Keratinocyte (primary cell): ENCODE measurements around the gene LSM5. TPM values are rescaled to one million over a fixed set of nuclear protein-coding genes. Genes with fewer than 3 reads are reported as not detected.

Source experiments
- DNase-seq: peaks from one replicate; pipeline ENCODE4 v3.0.0-alpha.2; 2011; ENCODE audit warnings: low read depth, missing footprints, low spot score
- FAIRE-seq: peaks from 2 replicates; lab custom pipeline; 2011; peaks lifted over from hg19 to GRCh38; lab: Jason Lieb, UNC
- H2AFZ ChIP-seq: 2 replicates; pipeline ENCODE4 v1.6.0; 2012; ENCODE audit warnings: low read length, control low read depth, inconsistent platforms; ENCODE audit not compliant: control insufficient read depth
- H3K27ac ChIP-seq: 2 replicates; pipeline ENCODE4 v1.5.1; 2011; ENCODE audit warnings: low read length; ENCODE audit not compliant: control insufficient read depth, insufficient read depth
- H3K27me3 ChIP-seq: 3 replicates; pipeline ENCODE4 v1.6.0; 2011; ENCODE audit warnings: low read length; ENCODE audit not compliant: control insufficient read depth, insufficient read depth; ENCODE audit errors: extremely low read depth
- H3K36me3 ChIP-seq, 2 experiments: 2 replicates in 1 of 2; 3 replicates in 1 of 2; pipeline ENCODE4 v1.5.1; 2011; ENCODE audit warnings: low read length in 2 of 2, mild to moderate bottlenecking in 1 of 2; ENCODE audit not compliant: control insufficient read depth in 2 of 2, insufficient read depth in 2 of 2; ENCODE audit errors: extremely low read depth in 1 of 2
- H3K4me1 ChIP-seq: 3 replicates; pipeline ENCODE4 v1.5.1; 2011; ENCODE audit warnings: low read length; ENCODE audit not compliant: control insufficient read depth, insufficient read depth; ENCODE audit errors: extremely low read depth
- H3K4me2 ChIP-seq: 3 replicates; pipeline ENCODE4 v1.6.0; 2011; ENCODE audit warnings: low read depth, low read length; ENCODE audit not compliant: control insufficient read depth, insufficient read depth; ENCODE audit errors: extremely low read depth
- H3K4me3 ChIP-seq, 3 experiments: fragments of 200-600 bp in 1 of 3; sonication (generic) in 1 of 3; 2 replicates in 2 of 3; 3 replicates in 1 of 3; pipeline ENCODE4 v1.5.1; 2011 to 2016; ENCODE audit warnings: low read length in 3 of 3, mild to moderate bottlenecking in 3 of 3, control low read depth in 2 of 3, inconsistent platforms in 1 of 3, low read depth in 1 of 3, mixed read lengths in 1 of 3, mixed run types in 1 of 3, moderate library complexity in 1 of 3; ENCODE audit not compliant: control insufficient read depth in 2 of 3, insufficient read depth in 2 of 3; ENCODE audit errors: extremely low read depth in 1 of 3
- H3K79me2 ChIP-seq: 2 replicates; pipeline ENCODE4 v1.6.0; 2012; ENCODE audit warnings: low read length; ENCODE audit not compliant: control insufficient read depth, insufficient read depth
- H3K9ac ChIP-seq: 3 replicates; pipeline ENCODE4 v1.6.0; 2011; ENCODE audit warnings: low read length; ENCODE audit not compliant: control insufficient read depth, insufficient read depth; ENCODE audit errors: extremely low read depth
- H3K9me1 ChIP-seq: 3 replicates; pipeline ENCODE4 v1.6.0; 2011; ENCODE audit warnings: low read length; ENCODE audit not compliant: control insufficient read depth, insufficient read depth; ENCODE audit errors: extremely low read depth
- H3K9me3 ChIP-seq: 2 replicates; pipeline ENCODE4 v1.5.1; 2012; ENCODE audit warnings: low read depth, low read length; ENCODE audit not compliant: control insufficient read depth
- H4K20me1 ChIP-seq: 3 replicates; pipeline ENCODE4 v1.6.0; 2011; ENCODE audit warnings: low read length; ENCODE audit not compliant: control insufficient read depth, insufficient read depth; ENCODE audit errors: extremely low read depth
- CTCF ChIP-seq, 3 experiments: IDR thresholded peaks in 1 of 3; conservative IDR thresholded peaks in 1 of 3; optimal IDR thresholded peaks in 1 of 3; 2 replicates in 2 of 3; 3 replicates in 1 of 3; pipeline versions ENCODE3 to v1.5.1; 2011; ENCODE audit warnings: low read length in 3 of 3, mild to moderate bottlenecking in 3 of 3, moderate library complexity in 2 of 3, control low read depth in 1 of 3, inconsistent platforms in 1 of 3; ENCODE audit not compliant: insufficient read depth in 2 of 3; ENCODE audit errors: extremely low read depth in 1 of 3
- EZH2 ChIP-seq: IDR thresholded peaks from one replicate; pipeline ENCODE4 v1.6.1; 2012; ENCODE audit warnings: inconsistent platforms, mild to moderate bottlenecking, low read length, moderate library complexity
- dilution Hi-C: fragments of 300-500 bp; cut with MboI; formaldehyde crosslinking; loops from one replicate; pipeline ENCODE4 v1.7.0; 2020; ENCODE audit warnings: low sequenced_read_pairs; ENCODE audit not compliant: extremely low pct_ligation_motif_present
- polyA plus RNA-seq, 5 experiments: library from polyadenylated mRNA; depleted of rRNA in 3 of 5; stranded (reverse) in 3 of 5; stranded (forward) in 1 of 5; unstranded in 1 of 5; fragments of >200 nt; gene quantifications; 1 replicate in 1 of 5; 2 replicates in 3 of 5; 3 replicates in 1 of 5; pipeline versions ENCODE4 v1.2.1 to v1.2.3, GENCODE V29; 2011 to 2012; ENCODE audit warnings: missing spikeins in 2 of 5, low read depth in 1 of 5, low replicate concordance in 1 of 5

LSM5 gene
- polyA plus RNA-seq, 1 donor (not counting 4 experiments of a cell fraction or from before 2014, with no cell fraction given): 90.2 TPM

DNA sequence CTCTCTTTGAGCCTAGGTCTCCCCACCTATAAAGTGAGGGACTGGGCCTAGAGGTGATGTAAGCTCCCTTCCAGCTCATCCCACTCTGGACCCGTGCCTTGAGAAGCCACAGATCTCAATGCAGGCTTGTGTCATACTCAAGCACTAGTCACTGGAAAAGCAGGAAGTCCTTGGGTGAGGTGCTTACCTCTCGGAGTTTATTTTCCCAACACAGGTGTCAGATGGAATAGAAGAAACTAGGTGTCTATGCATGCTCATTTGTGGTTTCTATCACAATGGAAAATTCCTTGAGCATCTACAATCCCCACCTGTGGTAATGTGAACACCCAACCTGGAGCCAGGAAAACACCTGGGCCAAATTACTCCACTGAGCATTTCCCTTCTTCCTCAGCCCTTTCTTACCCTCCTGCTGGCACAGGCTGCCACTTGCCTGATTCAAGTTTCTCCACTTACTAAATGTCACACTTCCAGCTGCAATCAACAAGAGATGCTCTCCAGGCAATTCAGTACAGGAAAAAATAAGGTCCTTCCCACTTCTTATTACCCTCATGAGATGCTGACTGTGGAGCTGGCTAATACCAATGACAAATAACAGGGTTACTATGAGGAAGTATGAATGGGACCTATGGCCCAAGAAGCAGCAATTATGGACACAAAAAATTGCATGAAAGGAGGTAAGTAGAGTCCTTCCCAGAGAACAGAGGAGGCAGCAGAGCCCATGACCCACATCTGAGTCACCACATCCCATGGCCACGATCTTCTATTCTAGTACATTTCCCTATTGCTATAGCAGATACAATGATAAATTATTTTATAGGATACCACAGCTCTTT is 13.1 kb downstream of the LSM5 start:
- H4K20me1 ChIP-seq: no peaks in the 10 kb centered on the region
- no peaks in the 10 kb centered on the region for H3K79me2 ChIP-seq
- H3K4me3 ChIP-seq: peak overlapping the region in 1 of 3 experiments; percentile 26
- H3K27me3 ChIP-seq: no peaks in the 10 kb centered on the region
- dilution Hi-C loops: no loop called here
- peak; percentile 93 for DNase-seq
- peak overlapping the region; percentile 65 for H3K4me2 ChIP-seq
- peaks cover 38% of the 10 kb centered on the region for H3K4me1 ChIP-seq
- H2AFZ ChIP-seq: peak overlapping the region; percentile 43
- TF ChIP-seq EZH2 (no peak), CTCF (optimal IDR thresholded peaks at IDR 0.05 in 1 of 3, IDR thresholded peaks at IDR 0.05 in 1 of 3, conservative IDR thresholded peaks at IDR 0.05 in 1 of 3; ENCODE audit: extremely low read depth in 1 of 3, insufficient read depth in 2 of 3, low read length in 3 of 3) (no peak)
- no peaks in the 10 kb centered on the region for H3K9me3 ChIP-seq
- peak overlapping the region; percentile 55 for H3K9ac ChIP-seq
- H3K9me1 ChIP-seq: no peaks in the 10 kb centered on the region
- H3K36me3 ChIP-seq: no peaks in the 10 kb centered on the region
- H3K27ac ChIP-seq: peak overlapping the region; percentile 84
- FAIRE-seq: peak; percentile 99

- no peak for DNase-seq
- no peak for FAIRE-seq
- Histone ChIP-seq H3K36me3 (no peaks in the 10 kb centered on the region), H2AFZ (no peak overlapping the region), H3K4me1 (peaks cover 44% of the 10 kb centered on the region), H3K27me3 (no peaks in the 10 kb centered on the region), H3K9me1 (no peaks in the 10 kb centered on the region), H3K4me3 (no peak overlapping the region), H3K79me2 (no peaks in the 10 kb centered on the region), H3K9me3 (no peaks in the 10 kb centered on the region), H3K27ac (no peak overlapping the region), H4K20me1 (no peaks in the 10 kb centered on the region), H3K9ac (no peak overlapping the region), H3K4me2 (no peak overlapping the region)
- dilution Hi-C loops: no loop called here
- TF ChIP-seq EZH2: no peak
- no peak for TF ChIP-seq CTCF (optimal IDR thresholded peaks at IDR 0.05 in 1 of 3, IDR thresholded peaks at IDR 0.05 in 1 of 3, conservative IDR thresholded peaks at IDR 0.05 in 1 of 3; ENCODE audit: extremely low read depth in 1 of 3, insufficient read depth in 2 of 3, low read length in 3 of 3)
Measured at GRCh38 chr7:32474008-32474407, 16.2 kb downstream of the LSM5 start.
